Stimulated activated CD4-positive, alpha-beta T cell treated with anti-CD3 and anti-CD28 coated beads, TNF-alpha, amount 100 ng/mL, for 4 hours (primary cell): ENCODE data around the gene ARV1.
"Not testable (repeated sequence)": the region's sequence is repeated elsewhere in the genome, so short reads cannot be mapped to it uniquely, and the experiment has no call there.

Experiments
- DNase-seq, 3 experiments: peaks; one replicate each; pipeline ENCODE4 v3.0.0-alpha.2; 2020; ENCODE audit warnings: low read depth in 3 of 3

ARV1 gene

DNA sequence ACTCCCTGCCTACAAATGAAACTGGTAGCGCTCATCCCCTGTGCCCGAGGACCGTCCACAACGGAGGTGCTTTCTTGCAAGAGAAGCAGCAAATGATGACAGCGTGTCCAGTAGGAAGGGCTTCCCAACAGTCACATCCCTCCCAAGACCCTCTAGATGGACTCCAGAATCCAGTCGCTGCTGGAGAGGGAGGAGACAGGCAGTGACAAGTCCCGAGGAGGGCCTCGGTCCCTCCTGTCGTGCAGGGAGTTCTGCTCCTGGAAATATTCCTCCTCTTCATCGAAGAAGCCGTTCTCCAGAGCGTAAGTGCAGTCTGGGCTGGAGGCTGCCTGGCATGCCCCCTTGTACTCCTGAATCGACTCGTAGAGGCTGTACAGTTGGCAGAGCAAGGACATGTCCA, 40.8 kb downstream of the ARV1 start:
- DNase-seq, result no peak

DNA sequence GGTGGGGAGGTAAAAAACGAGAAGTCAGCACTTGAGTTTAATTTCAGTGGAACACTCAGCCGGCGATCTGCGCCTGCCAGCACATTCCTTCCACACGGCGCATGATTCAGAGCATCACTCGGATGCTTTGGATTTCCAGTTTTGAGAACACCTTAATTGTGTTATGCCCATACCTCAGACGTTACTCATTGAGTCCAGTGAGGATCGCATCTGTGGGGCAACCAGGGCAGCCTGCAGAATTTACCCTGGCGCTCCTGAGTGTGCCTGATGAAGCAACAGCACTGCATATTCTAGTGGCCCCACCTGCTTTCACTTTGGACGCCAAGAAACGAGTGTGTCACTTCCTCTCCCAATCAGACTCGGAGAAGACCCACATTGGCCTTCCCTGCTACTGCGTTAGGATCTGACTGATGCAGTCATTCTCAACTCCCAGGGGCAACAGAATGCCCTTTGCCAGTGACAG, 41.3 kb downstream of the ARV1 start:
- no peak for DNase-seq

DNA sequence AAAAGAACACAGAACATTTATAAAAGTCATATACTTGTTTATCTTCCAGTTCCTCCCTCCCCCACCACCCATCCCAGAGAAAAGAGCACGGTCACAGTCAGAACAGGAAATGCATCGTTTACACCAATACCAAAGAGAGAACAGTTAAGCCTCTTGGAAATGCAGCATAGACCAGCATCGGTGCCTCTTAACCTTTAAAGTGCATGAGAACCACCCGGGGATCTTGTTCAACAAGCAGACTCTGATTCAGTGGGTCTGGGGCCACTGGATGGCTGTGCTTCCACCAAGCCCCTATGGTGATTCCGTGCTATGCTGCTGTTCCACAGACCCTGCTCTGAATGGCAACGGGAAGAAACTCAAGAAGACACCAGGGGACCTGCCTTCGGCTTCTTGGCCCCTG, 41.9 kb downstream of the ARV1 start:
- no peak for DNase-seq

DNA sequence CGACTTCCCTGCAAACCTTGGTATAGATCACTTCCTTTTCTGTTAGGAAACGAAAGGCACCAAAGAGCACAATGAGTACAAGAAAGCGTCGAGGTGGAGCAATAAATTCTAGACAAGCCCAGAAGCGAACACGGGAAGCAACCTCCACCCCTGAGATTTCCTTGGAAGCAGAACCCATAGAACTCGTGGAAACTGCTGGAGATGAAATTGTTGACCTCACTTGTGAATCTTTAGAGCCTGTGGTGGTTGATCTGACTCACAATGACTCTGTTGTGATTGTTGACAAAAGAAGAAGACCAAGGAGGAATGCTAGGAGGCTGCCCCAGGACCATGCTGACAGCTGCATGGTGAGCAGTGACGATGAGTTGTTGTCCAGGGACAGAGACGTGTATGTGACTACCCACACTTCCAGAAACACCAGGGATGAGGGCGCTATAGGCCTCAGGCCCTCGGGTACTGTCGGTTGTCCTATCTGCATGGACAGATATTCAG, 42.7 kb downstream of the ARV1 start:
- no peak for DNase-seq

DNA sequence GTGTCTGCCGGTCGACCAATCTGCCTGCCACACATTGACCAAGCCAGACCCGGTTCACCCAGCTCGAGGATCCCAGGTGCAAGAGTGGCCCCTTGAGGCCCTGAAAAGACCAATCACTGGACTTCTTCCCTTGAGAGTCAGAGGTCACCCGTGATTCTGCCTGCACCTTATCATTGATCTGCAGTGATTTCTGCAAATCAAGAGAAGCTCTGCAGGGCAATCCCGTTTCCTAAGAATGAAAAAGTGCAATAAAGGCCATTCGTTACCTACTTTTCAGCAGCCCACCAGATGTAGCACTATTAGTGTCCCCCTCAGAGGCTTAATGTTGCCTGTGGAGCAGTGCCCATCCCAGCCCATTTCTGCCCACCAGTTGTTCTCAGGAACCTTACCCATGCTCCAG, 43.6 kb downstream of the ARV1 start:
- not testable (repeated sequence) for DNase-seq

DNA sequence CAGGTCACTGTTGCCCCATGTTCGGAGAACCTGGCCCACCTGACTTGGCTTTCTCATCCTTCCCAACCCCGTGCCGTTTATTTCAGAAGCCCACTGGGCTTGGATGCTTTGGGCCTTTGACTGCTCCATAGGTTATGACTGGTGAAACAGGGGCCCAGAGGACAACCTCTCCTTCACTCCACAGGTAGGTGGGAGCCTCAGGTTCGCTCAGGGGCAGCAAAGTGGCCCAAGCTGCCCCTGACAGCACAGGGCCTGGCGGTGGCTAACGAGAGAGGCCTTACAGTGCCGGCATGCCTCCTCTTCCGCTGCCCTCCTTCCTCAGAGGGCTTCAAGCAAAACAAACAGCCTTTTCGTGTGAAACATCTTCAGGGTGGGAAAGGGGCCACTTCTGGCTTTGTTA, 44.3 kb downstream of the ARV1 start:
- DNase-seq, result no peak

DNA sequence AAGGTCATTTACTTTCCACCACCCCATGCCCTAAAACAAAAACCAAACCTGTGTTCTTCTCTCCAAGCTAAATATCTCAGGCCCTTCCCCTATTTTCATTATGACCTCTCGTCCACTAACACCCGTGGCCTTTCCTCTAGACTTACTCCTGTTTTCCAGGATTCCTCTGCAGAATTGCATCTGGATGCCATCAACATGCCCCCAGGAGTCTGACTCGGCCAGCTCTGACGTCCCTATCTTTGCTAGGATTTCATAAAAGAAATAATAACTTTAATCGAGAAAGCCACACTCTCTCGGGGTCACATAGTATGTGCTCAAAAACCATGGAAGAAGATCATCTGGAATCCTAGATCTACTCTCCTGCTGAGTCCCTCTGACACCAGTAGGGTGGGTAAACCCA, 47.7 kb downstream of the ARV1 start:
- no peak for DNase-seq

DNA sequence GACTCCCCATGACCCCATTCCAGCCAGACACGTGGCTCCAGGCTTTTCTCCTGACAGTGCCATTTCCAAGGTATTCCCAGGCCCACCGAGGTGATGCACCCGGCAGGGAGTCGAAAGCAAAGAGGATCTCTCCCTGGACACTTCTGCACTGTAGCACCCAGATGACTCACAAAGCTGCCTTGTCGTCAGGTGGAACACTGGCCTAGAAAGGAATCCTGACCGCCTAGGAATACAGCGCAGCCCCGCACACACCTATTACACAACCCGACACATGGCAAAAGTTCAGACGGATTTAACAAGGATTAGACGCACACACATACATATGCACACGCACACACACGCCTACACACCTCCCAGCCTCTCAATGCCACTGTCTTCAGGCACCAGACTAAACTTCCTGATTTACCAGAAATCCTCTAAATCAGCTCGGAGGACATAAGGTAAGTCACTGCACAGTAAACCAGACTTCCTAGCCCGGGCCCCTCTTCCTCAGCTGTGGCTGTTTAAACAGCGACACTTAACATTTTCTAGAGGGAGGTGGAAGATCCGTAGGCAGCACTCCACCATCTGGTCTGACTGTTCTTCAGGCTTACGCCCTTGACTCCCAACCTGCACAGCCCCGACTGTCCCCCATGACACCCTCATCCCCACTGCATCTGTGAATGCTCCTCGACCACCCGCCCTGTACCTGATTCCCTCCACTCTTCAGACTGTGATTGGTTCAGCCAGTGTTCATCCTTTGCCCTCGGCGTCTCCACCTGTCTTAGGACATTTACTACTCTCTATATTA, 48.4 kb downstream of the ARV1 start:
- no peak for DNase-seq

DNA sequence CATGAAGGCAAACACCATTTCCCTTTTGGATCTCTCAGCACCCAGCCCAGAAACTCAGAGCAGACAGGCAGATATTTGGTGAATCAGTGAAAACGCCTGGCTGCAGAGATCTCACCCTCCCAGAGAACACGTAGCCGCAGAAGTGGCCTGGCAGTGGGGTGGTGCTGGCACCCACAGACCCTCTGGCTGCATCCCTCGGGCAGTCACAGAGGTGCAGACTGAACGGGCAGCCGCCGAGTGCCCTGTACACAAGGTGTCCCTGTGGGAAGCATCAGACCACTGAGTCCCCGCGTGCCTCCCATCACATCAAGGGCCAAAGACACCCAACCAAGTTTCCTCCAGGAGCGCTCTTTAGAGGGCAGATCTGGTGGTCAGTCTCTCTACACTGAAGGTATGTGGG, 49.1 kb downstream of the ARV1 start:
- DNase-seq, result no peak

DNA sequence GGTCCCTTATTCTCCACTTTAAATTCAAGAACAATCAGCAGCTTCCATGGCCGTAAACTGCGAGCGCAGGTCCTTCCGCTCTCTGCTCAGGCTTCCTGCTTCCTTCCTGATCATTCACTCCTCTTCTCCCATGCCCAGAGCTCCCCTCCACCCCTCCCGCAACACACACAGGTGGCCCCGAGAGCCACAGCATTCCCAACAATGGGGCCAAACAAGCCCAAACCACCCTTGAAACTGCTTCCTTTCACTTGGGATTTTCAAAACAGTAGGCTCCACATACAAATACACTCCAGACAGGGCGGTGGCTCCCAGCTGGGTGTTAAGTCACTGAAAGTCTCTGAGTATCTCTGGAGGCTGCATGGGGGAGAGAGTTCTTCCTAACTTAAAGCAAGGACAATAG, 49.8 kb downstream of the ARV1 start:
- no peak for DNase-seq

DNA sequence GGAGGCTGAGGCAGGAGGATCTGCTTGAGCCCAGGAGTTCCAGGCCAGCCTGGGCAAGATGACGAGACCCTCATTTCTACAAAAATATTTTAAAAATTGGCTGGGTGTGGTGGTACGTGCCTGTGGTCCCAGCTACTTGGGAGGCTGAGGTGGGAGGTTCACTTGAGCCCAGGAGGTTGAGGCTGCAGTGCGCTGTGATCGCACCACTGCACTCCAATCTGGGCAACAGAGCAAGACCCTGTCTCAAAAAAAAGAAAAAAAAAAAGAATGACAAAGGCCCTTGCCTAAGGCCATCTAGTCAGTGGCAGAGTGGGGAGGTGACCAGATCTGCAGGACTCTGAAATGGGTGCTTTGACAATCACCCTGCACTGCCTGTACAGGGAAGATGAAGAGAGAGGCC, 50.4 kb downstream of the ARV1 start:
- not testable (repeated sequence) for DNase-seq

DNA sequence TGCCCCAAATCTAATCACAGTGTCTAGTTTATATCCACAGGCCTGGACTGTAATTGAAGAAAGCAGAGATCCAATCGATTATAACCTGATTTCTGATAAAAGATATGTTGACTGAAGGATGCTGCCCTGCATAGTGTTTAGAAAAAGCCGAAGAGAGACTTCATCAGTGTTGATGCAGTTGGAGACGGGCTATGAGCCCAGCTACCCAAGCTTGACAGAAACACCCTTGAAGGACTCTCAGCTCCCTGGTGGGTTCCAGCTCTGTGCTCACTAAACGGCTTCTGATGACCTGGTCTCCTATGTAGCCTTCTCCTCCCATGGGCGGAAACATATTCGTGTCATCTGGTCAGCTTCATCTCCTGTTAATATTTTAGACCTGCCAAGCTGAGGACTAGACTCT, 50.9 kb downstream of the ARV1 start:
- DNase-seq, result no peak

DNA sequence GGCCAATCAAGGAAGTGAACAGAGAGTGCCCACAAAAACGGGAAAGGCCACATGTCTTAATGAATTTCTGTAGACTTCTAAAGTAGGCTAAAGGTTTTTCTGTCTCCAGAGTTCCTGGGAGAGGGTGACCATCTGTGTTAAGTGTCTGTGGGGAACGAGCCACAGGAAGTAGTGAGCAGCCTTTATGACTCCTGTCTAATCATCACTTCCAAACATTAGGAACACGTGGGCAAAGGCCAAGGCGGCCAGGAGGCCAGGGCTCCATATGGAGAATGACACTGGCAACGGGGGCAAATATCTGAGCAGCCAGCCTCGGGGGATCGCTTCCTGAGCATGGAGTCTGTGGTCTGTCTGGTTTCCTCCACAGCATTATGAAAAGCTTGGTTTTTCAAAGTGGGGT, 54.1 kb downstream of the ARV1 start:
- DNase-seq, result no peak

DNA sequence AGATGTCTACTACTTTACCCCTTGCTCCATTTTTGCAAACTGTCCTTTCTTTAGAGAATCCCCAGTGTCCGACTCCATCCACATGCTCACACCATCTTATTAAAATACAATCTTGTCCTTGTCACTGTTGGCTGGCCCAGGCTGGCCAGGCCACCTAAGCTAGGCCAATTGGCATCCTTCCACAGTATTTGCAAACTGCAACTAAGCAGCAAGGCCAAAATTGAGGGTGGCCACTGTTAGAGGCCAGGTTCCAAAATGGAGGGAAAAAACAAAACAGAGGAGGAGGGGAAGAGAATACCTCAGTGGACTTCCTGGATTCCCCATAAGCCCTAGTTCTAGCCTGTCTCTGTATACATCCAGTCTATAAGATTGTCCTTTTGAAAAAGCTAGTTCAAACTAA, 56.9 kb downstream of the ARV1 start:
- DNase-seq, result no peak

DNA sequence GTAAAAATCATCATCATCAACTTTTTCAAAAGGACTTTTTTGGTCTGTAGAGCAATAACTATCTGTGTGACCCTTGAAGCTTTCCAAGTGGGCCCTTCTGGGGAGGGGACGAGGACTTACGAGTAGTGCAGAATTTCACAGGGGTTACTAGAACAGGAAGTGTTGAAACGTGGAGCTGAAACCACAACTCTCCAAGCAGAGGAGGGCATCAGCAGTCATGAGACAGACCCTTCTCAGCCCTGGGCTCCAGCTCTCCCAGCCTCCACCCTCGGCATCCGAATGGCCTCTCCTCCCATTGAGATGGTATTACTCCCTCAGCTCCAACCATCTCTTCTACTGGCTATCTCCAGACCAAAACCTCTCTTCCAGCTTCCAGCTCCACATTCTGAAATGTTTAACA, 57.5 kb downstream of the ARV1 start:
- DNase-seq, result no peak

DNA sequence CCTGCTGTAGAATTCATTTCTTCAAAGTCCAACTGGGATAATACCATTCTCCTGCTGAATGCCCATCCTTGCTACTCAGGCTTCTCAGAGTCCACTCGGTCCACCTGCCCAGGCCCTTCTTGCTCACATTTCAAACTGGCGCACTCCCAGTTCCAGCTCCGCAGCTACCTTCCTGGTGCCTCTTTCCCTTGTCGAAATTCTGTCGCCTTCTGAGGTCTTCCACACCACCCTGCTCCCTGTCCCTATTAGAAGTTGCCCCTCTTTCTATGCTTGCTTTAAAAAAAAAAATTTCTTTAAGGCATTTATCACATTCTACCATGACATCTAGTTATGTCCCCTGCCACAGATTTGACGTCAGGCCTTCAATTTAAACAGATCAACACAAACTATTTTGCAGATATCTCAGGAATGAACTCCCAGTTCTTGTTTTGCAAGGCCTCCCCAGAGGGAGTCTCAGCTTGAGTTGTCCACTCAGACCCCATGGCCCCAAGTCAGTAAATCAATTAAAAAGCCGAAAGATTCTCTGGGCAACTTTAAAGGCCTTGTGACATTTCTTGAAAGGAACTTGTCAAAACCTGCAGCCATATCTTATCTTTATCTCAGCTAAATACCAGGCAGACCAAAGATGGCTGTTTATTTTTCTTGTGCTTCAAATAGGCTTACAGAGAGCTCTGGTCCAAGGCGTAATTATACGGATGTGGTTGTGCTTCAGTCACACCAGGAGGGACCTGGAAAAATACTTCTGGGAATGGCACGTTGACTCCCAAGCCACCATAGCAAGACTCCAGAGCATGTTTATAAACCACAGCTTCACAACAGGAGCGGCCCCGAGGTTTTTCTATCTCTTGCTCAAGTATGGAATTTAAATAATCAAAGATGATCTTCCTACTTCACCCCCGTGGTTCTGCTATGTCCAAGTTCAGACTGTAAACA, 59.0 kb downstream of the ARV1 start:
- DNase-seq, result no peak

DNA sequence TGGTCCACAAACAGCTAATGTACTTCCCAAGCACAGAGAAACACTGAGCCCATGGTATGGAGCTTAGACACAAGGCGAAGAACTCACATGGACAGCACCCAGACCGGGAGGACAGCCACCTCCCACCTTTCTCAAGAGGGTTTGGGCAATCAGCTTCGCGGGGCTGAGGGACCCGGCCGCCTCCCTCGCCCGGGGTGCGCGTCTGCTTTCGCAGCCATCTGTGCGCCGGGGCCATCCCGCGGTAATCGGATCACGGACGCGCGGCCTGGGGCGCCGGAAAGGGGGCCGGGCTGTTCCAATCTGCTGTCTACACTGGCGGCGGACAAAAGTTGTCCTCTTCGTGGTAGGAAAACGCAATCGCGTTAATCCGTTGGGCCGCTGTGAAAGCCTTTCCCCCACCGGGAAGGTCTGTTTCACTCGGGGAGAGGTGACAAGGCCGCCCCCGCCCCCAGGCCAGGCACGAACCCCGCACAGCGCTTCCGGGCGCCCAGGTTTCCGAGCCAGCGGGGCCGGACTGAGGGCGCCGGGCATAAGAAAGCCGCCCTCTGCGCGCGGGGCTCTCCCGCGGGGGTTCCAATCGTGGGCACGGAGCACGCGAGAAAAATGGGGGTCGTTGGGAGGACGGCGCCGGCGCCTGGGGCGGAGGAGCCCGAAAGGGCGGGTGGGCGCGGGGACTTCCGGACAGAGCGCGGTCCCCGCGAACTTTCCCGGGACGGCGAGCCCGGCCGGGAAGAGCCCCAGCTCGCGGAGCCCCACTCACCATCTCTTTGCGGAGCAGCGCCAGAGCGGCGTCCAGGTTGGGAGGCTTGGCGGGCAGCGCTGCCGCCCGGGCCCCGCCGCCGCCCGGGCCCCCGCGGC, 60.5 kb downstream of the ARV1 start:
- peak in 2 of 3 experiments; percentile 22 to 26 for DNase-seq

DNA sequence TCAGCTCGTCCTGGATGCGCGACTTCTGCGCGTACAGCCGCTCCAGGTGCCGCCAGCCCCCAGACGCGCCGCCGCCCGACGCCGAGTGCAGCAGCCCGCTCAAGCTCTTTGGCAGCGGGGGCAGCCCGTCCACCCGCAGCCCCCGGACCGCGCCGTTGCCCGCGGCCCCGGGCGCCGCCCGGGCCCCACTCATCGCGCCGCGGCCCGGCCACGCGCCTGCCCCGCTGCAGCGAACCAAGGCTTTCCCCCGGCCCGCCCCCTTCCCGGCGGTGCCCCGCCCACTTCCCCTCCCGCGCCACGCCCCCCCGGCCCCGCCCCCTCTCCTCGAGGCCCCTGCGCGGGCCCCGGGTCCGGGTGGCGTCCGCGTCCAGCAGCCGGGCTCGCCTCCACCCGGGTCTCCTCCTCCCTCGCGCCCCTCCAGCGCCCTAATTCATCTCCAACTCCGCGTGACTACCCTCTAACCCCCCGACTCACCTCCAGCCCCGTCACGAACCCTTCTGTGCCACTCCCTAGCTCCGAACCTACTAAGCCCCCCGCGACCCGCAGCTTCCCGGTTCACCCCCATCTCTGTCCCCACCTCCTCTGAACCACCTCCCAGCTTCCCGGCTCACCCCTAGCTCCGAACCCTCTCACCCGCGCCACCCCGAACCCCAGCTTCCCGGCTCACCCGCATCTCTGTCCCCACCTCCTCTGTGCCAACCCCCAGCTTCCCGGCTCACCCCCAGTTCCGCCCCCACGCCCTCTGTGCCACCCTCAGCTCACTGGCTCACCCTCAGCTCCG, 61.3 kb downstream of the ARV1 start, which contains the start of gene FAM89A:
Gene FAM89A (minus strand): TSS at position 236 of the 781 bp plus-strand sequence. CDS start 43 bp downstream, at position 193.
- peak; percentile 61 to 71 (median 67) for DNase-seq

DNA sequence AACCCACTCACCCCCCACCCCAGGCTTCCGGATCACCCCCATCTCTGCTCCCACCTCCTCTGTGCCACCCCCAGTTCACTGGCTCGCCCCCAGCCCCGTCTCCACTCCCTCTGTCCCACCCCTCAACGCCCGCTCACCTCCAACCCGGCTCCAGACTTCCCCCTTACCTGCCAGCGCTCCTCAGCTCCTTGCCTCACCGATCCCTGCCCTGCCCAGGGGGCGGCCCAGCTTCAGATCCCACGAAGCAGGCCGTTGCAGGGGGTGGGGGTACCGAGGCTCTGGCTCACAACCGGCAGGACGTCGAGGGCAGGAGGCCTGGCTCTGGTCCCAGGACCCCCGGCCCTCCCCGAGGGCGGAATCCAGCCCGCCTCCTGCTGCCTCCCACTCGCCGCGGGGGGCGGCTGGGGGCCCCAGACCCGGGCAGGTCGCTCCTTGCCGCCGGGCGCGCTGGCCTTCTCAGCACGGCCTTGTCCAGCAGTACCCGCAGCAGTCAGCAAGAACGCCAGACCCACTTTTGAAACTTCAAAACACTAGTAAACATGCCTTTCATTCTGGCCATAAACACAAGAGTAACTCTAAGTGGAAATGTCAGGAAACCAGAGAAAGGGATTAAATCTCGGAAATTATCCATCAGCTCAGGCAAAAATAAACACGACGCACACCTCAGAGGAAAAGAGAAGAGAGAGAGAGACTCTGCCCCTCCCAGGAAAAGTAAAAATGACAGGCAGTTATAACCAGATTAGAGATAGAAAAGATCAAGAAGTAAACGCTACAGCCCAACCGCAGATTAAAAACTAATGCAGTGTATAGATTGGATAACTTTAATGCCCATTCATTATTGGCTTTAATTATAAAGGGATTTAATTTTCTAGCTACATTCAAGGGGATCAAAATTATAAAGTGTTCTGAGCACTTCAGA, 62.2 kb downstream of the ARV1 start:
- no peak for DNase-seq
